ENCODE results near the gene NUP98. TPM values are rescaled to one million over a fixed set of nuclear protein-coding genes. Genes with fewer than 3 reads are reported as not detected.
A peak's percentile ranks its signal among the peaks of the same experiment; 100 is the strongest.

NUP98 gene
- polyA plus RNA-seq, 2 of the 4 experiments (the other 2 are of a cell fraction), result 54.2 to 121 TPM

DNA sequence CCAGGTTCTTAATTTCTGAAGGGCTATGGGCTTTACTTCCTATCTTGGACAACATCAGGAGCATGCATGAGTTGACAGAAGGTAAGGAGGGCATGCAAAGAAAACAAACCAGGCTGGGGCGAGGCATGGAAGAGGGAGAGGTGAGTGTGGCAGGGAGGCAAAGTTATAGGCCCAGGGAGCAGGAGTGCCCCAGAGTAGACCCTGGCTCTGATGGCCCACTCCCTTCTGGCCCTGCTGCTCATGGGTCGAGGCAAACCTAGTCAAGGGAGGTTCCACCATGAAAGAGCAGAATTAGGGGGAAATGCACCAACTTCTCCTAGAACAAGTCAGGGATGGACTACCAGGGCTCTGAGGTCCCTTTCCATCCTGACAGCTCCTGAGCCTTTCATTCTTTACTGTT is 136.4 kb downstream of the NUP98 start:
- CTCF ChIA-PET, result no interaction called here

DNA sequence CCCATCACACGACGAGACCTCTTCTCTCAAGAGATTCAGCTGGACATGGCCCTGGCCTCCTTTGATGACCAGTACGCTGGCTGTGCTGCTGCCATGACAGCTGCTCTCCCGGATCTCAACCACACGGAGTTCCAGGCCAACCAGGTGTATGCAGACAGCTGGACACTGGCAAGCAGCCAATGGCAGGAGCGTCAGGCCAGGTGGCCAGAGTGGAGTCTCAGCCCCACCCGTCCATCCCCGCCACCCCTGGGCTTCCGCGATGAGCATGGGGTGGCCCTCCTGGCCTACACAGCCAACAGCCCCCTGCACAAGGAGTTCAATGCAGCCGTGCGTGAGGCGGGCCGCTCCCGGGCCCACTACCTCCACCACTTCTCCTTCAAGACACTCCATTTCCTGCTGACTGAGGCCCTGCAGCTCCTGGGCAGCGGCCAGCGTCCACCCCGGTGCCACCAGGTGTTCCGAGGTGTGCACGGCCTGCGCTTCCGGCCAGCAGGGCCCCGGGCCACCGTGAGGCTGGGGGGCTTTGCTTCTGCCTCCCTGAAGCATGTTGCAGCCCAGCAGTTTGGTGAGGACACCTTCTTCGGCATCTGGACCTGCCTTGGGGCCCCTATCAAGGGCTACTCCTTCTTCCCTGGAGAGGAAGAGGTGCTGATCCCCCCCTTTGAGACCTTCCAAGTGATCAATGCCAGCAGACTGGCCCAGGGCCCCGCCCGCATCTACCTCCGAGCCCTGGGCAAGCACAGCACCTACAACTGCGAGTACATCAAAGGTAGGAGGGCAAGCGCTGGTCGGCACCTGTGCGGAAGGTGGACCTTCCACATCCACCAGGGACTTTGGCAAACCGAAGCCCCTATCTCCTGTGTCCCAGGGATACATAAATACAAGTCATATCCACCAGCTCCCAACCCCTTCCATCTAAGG is 137.5 kb downstream of the NUP98 start:
- Histone ChIP-seq H3K9me3 (no peaks in the 10 kb centered on the region), H3K27ac (no peak overlapping the region), H3K4me1 (no peaks in the 10 kb centered on the region), H3K4me3 (no peak overlapping the region), H3K4me2 (no peak overlapping the region)
- FAIRE-seq (no peak), DNase-seq (ENCODE audit: low read depth in 1 of 2, low spot score in 1 of 2) (no peak), ATAC-seq (peak in 1 of 2 experiments; percentile 10; a peak in 1 of 6 replicates)
- POLR2A ChIA-PET, result no interaction called here
- TF ChIP-seq RAD21 (conservative IDR thresholded peaks at IDR 0.05 in 1 of 2, IDR thresholded peaks at IDR 0.05 in 1 of 2) (no peak), EP300 (IDR thresholded peaks at IDR 0.05) (no peak), POLR2AphosphoS2 (conservative IDR thresholded peaks at IDR 0.05; ENCODE audit: low read length) (no peak), PHF8 (IDR thresholded peaks at IDR 0.05; ENCODE audit: borderline replicate concordance, low read depth) (no peak), EHF (CRISPR knock-in tag; IDR thresholded peaks at IDR 0.05) (no peak), FOSL2 (IDR thresholded peaks at IDR 0.05) (no peak), FOSL2 (CRISPR knock-in tag; IDR thresholded peaks at IDR 0.05) (no peak), CHD2 (IDR thresholded peaks at IDR 0.05; ENCODE audit: low read length, partially characterized antibody) (no peak), TFCP2L1 (CRISPR knock-in tag; IDR thresholded peaks at IDR 0.05) (no peak), CBX8 (IDR thresholded peaks at IDR 0.05) (no peak)
- TF ChIP-seq, protein P1, sequence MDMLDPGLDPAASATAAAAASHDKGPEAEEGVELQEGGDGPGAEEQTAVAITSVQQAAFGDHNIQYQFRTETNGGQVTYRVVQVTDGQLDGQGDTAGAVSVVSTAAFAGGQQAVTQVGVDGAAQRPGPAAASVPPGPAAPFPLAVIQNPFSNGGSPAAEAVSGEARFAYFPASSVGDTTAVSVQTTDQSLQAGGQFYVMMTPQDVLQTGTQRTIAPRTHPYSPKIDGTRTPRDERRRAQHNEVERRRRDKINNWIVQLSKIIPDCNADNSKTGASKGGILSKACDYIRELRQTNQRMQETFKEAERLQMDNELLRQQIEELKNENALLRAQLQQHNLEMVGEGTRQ (IDR thresholded peaks at IDR 0.05), result no peak
- TF ChIP-seq, protein P2, sequence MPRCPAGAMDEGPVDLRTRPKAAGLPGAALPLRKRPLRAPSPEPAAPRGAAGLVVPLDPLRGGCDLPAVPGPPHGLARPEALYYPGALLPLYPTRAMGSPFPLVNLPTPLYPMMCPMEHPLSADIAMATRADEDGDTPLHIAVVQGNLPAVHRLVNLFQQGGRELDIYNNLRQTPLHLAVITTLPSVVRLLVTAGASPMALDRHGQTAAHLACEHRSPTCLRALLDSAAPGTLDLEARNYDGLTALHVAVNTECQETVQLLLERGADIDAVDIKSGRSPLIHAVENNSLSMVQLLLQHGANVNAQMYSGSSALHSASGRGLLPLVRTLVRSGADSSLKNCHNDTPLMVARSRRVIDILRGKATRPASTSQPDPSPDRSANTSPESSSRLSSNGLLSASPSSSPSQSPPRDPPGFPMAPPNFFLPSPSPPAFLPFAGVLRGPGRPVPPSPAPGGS (IDR thresholded peaks at IDR 0.05), result no peak
- WGBS (ENCODE audit: missing lambda C conversion rate), result 77% methylated on average over 26 of the region's 33 CpGs
- CTCF ChIA-PET, result no interaction called here

More for the DNA sequence above, 136.4 kb downstream of the NUP98 start:
- H3K27ac ChIP-seq, result no peak overlapping the region
- no peaks in the 10 kb centered on the region for H3K4me1 ChIP-seq
- FAIRE-seq (no peak), ATAC-seq (0 out of 6 replicates have a peak, but pooled peaks of 1 of the 2 experiments have one; percentile 14), DNase-seq (ENCODE audit: low read depth in 1 of 2, low spot score in 1 of 2) (no peak)
- POLR2A ChIA-PET, result no interaction called here
- WGBS (ENCODE audit: missing lambda C conversion rate), result 53% methylated on average over 2 of the region's 2 CpGs
- TF ChIP-seq CBX2 (IDR thresholded peaks at IDR 0.05; ENCODE audit: borderline replicate concordance, low read depth) (no peak), RCOR1 (IDR thresholded peaks at IDR 0.05; ENCODE audit: low read depth, low read length) (no peak), HOXB5 (CRISPR knock-in tag; IDR thresholded peaks at IDR 0.05) (no peak), ZSCAN20 (CRISPR knock-in tag; IDR thresholded peaks at IDR 0.05) (no peak), NR3C1 (IDR thresholded peaks at IDR 0.05) (no peak), MYC (IDR thresholded peaks at IDR 0.05; ENCODE audit: borderline replicate concordance, low read length) (no peak), TP53 (CRISPR knock-in tag; IDR thresholded peaks at IDR 0.05) (no peak), ZNF302 (CRISPR knock-in tag; IDR thresholded peaks at IDR 0.05) (no peak), NPAS2 (CRISPR knock-in tag; IDR thresholded peaks at IDR 0.05; ENCODE audit: borderline replicate concordance) (no peak), FOSB (CRISPR knock-in tag; IDR thresholded peaks at IDR 0.05) (no peak), ESRRA (IDR thresholded peaks at IDR 0.05; ENCODE audit: borderline replicate concordance, low read length) (no peak), ZFP36 (IDR thresholded peaks at IDR 0.05; ENCODE audit: borderline replicate concordance, partially characterized antibody) (no peak)
- TF ChIP-seq, protein P3, sequence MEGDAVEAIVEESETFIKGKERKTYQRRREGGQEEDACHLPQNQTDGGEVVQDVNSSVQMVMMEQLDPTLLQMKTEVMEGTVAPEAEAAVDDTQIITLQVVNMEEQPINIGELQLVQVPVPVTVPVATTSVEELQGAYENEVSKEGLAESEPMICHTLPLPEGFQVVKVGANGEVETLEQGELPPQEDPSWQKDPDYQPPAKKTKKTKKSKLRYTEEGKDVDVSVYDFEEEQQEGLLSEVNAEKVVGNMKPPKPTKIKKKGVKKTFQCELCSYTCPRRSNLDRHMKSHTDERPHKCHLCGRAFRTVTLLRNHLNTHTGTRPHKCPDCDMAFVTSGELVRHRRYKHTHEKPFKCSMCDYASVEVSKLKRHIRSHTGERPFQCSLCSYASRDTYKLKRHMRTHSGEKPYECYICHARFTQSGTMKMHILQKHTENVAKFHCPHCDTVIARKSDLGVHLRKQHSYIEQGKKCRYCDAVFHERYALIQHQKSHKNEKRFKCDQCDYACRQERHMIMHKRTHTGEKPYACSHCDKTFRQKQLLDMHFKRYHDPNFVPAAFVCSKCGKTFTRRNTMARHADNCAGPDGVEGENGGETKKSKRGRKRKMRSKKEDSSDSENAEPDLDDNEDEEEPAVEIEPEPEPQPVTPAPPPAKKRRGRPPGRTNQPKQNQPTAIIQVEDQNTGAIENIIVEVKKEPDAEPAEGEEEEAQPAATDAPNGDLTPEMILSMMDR (IDR thresholded peaks at IDR 0.05), result no peak
- H3K4me2 ChIP-seq, result no peak overlapping the region
- no peak overlapping the region for H3K4me3 ChIP-seq
- H3K9me3 ChIP-seq, result no peaks in the 10 kb centered on the region

Data from A549 (cell line).